GM23338 (cell line): Measurements from ENCODE around the gene SUN2.

Source experiments
- CREB1 ChIP-seq: fragments of 250-450 bp; sonication (Bioruptor Pico); IDR thresholded peaks from 2 replicates; pipeline ENCODE4 v1.5.0; 2020; ENCODE audit warnings: low read depth, mild to moderate bottlenecking, moderate library complexity
- EZH2 ChIP-seq: fragments of 200-600 bp; sonication (generic); IDR thresholded peaks from one replicate; pipeline ENCODE4 v1.8.0; 2017; ENCODE audit warnings: antibody characterized with exemption, mild to moderate bottlenecking, low read depth; ENCODE audit not compliant: unreplicated experiment
- POLR2AphosphoS5 ChIP-seq: IDR thresholded peaks from 2 replicates; pipeline ENCODE4 v1.6.1; 2016; ENCODE audit warnings: antibody characterized with exemption, low read depth
- TF ChIP-seq, protein P1 (sequence below), 2 experiments: fragments of 200-600 bp in 1 of 2; sonication (generic) in 1 of 2; conservative IDR thresholded peaks; 2 replicates each; pipeline versions ENCODE4 v1.5.1 to v1.6.1; 2016 to 2017; ENCODE audit warnings: antibody characterized with exemption in 2 of 2, low read depth in 2 of 2, mild to moderate bottlenecking in 2 of 2, moderate library complexity in 1 of 2

DNA sequence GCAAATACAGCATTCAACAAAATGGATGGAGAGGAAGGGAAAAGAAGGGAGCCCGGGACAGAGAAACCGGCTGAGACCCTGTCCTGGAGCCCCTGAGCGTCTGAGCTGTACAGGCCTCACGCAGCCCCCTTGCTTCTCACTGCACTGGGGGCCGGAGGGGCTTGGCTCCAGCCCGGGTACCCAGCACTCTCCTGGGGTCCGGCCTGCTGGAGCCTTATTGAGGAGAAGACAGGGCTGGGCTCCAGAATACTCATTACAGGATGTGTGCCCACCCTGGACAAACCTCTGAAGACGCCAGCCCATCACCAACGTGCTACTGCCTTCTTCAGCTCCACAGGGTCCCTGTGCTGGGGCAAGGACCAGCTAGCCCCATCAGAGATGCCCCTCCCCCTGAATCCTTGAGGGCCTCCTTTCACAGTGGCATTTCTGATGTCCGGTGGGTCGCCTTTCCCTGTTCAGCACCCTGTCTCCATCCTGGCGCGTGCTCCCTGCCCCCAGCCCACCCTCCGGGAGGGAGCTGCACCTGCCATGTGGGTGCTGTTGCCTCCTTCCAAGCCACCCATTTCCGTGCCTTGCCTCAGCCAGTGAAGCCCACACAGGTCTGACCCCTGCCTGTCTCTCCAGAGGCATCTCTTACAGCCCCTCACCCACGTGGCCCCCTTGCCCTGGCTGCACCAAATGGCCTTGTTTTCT lies 14.6 kb upstream of the SUN2 start:
- TF ChIP-seq CREB1 (CRISPR knock-in tag) (no peak), EZH2 (no peak), POLR2AphosphoS5 (no peak)
- TF ChIP-seq, protein P1, sequence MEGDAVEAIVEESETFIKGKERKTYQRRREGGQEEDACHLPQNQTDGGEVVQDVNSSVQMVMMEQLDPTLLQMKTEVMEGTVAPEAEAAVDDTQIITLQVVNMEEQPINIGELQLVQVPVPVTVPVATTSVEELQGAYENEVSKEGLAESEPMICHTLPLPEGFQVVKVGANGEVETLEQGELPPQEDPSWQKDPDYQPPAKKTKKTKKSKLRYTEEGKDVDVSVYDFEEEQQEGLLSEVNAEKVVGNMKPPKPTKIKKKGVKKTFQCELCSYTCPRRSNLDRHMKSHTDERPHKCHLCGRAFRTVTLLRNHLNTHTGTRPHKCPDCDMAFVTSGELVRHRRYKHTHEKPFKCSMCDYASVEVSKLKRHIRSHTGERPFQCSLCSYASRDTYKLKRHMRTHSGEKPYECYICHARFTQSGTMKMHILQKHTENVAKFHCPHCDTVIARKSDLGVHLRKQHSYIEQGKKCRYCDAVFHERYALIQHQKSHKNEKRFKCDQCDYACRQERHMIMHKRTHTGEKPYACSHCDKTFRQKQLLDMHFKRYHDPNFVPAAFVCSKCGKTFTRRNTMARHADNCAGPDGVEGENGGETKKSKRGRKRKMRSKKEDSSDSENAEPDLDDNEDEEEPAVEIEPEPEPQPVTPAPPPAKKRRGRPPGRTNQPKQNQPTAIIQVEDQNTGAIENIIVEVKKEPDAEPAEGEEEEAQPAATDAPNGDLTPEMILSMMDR (conservative IDR thresholded peaks at IDR 0.05; ENCODE audit: low read depth in 2 of 2) = no peak
